Prostate gland (tissue), 2 donors: ENCODE measurements around the gene WFIKKN2.

ENCODE experiments used
- CTCF ChIP-seq, 4 experiments: fragments of 200-600 bp in 2 of 4; fragments of 450-650 bp in 2 of 4; sonication (generic) in 2 of 4; IDR thresholded peaks; 1 replicate in 3 of 4; 2 replicates in 1 of 4; pipeline ENCODE4 v1.5.1; 2016 to 2019; ENCODE audit warnings: antibody characterized with exemption in 4 of 4, mild to moderate bottlenecking in 2 of 4, moderate library complexity in 2 of 4
- POLR2AphosphoS5 ChIP-seq: sonication (generic); formaldehyde crosslinking; IDR thresholded peaks from one replicate; pipeline ENCODE4 v1.6.1; 2017; ENCODE audit warnings: antibody characterized with exemption

GRCh38 chr17:50839591-50840310, 4.4 kb downstream of the WFIKKN2 start:
- TF ChIP-seq CTCF (IDR thresholded peaks at IDR 0.05) (no peak), POLR2AphosphoS5 (no peak)
